B cell (primary cell): ENCODE data around the gene TMEM222. TPM values are rescaled to one million over a fixed set of nuclear protein-coding genes. Genes with fewer than 3 reads are reported as not detected.

ENCODE experiments used
- ATAC-seq: fragments of 200-7000 bp; cut with Tn5 transposase; one replicate; pipeline ENCODE4 v1.10.0; 2021; ENCODE audit warnings: low read depth, mild to moderate bottlenecking, moderate number of reproducible peaks, moderate library complexity
- CTCF ChIA-PET: fragments of 350-600 bp; sonication (Branson Sonifier 250); formaldehyde crosslinking; loops from one replicate; lab custom pipeline; 2021; ENCODE audit warnings: antibody characterized with exemption, inconsistent platforms; lab: Charles Lee
- POLR2A ChIA-PET: fragments of 350-600 bp; sonication (Branson Sonifier 250); formaldehyde crosslinking; loops from one replicate; lab custom pipeline; 2021; ENCODE audit warnings: antibody characterized with exemption; lab: Charles Lee
- DNase-seq: peaks from one replicate; pipeline ENCODE4 v3.0.0; 2013
- H2AFZ ChIP-seq: 2 replicates; pipeline ENCODE4 v1.6.1; 2012; ENCODE audit warnings: mild to moderate bottlenecking, low read depth, low read length; ENCODE audit not compliant: insufficient read depth, poor library complexity, severe bottlenecking
- H3K27ac ChIP-seq, 2 donors: 1 replicate in 1 of 2; 2 replicates in 1 of 2; pipeline ENCODE4 v1.5.1; 2012 to 2013; ENCODE audit warnings: low read length in 2 of 2, mild to moderate bottlenecking in 2 of 2, moderate library complexity in 1 of 2
- H3K27me3 ChIP-seq, 4 experiments: fragments of 200-600 bp in 1 of 4; sonication (generic) in 1 of 4; replicated peaks in 1 of 4; 1 replicate in 2 of 4; 2 replicates in 2 of 4; pipeline versions ENCODE4 v1.6.1 to v1.7.0; 2013 to 2016; ENCODE audit warnings: low read length in 3 of 4, mild to moderate bottlenecking in 2 of 4, mixed read lengths in 1 of 4, moderate library complexity in 1 of 4; ENCODE audit not compliant: insufficient read depth in 4 of 4, control insufficient read depth in 3 of 4; ENCODE audit errors: control extremely low read depth in 1 of 4
- H3K36me3 ChIP-seq, 2 experiments: replicated peaks in 1 of 2; 1 replicate in 1 of 2; 2 replicates in 1 of 2; pipeline versions ENCODE4 v1.6.1 to v1.7.1; 2013; ENCODE audit warnings: low read length in 1 of 2; ENCODE audit not compliant: insufficient read depth in 2 of 2, control insufficient read depth in 1 of 2; ENCODE audit errors: control extremely low read depth in 1 of 2, extremely low read depth in 1 of 2
- H3K4me1 ChIP-seq, 2 donors: fragments of 200-600 bp in 1 of 2; sonication (generic) in 1 of 2; 1 replicate in 1 of 2; 2 replicates in 1 of 2; pipeline versions ENCODE4 v1.5.1 to v1.6.1; 2013 to 2017; ENCODE audit warnings: low read length in 2 of 2; ENCODE audit not compliant: control insufficient read depth in 2 of 2, insufficient read depth in 2 of 2
- H3K4me2 ChIP-seq: replicated peaks from 2 replicates; pipeline ENCODE3; 2012; ENCODE audit warnings: mild to moderate bottlenecking, low read depth, low read length; ENCODE audit not compliant: poor library complexity, severe bottlenecking
- H3K4me3 ChIP-seq, 5 experiments: fragments of 200-600 bp in 1 of 5; sonication (generic) in 1 of 5; 1 replicate in 3 of 5; 2 replicates in 2 of 5; pipeline versions ENCODE4 v1.5.1 to v1.7.0; 2011 to 2016; ENCODE audit warnings: low read length in 4 of 5, mild to moderate bottlenecking in 4 of 5, low read depth in 2 of 5, control low read depth in 1 of 5, moderate library complexity in 1 of 5; ENCODE audit not compliant: insufficient read depth in 1 of 5; ENCODE audit errors: control extremely low read depth in 1 of 5, extremely low read depth in 1 of 5
- H3K79me2 ChIP-seq: fragments of 200-600 bp; sonication (generic); one replicate; pipeline ENCODE4 v1.6.0; 2016; ENCODE audit warnings: low read length; ENCODE audit not compliant: control insufficient read depth, insufficient read depth
- H3K9ac ChIP-seq: fragments of 200-600 bp; sonication (generic); 2 replicates; pipeline ENCODE4 v1.6.1; 2017; ENCODE audit warnings: mild to moderate bottlenecking, low read length, moderate library complexity
- H3K9me3 ChIP-seq, 3 donors: one replicate each; pipeline versions ENCODE4 v1.6.1 to v1.7.1; 2013; ENCODE audit warnings: low read length in 2 of 3; ENCODE audit not compliant: control insufficient read depth in 2 of 3, insufficient read depth in 1 of 3; ENCODE audit errors: control extremely low read depth in 1 of 3
- H4K20me1 ChIP-seq: 2 replicates; pipeline ENCODE4 v1.6.0; 2012; ENCODE audit warnings: mild to moderate bottlenecking, low read length; ENCODE audit not compliant: insufficient read depth, control insufficient read depth, poor library complexity, severe bottlenecking
- H3K27ac Mint-ChIP-seq: one replicate; pipeline ENCODE4 v1.8.0; 2021; ENCODE audit warnings: mixed read lengths
- H3K27me3 Mint-ChIP-seq: one replicate; pipeline ENCODE4 v1.8.0; 2021; ENCODE audit warnings: mixed read lengths
- H3K4me1 Mint-ChIP-seq: one replicate; pipeline ENCODE4 v1.8.0; 2021; ENCODE audit warnings: mixed read lengths
- H3K4me3 Mint-ChIP-seq: one replicate; pipeline ENCODE4 v1.8.0; 2021; ENCODE audit warnings: mixed read lengths
- H3K9me3 Mint-ChIP-seq: one replicate; pipeline ENCODE4 v1.8.0; 2022; ENCODE audit warnings: mixed read lengths; ENCODE audit not compliant: insufficient read depth
- EZH2 ChIP-seq: IDR thresholded peaks from 2 replicates; pipeline ENCODE4 v1.6.1; 2012; ENCODE audit warnings: borderline replicate concordance, low read depth, mild to moderate bottlenecking, moderate library complexity, low read length; ENCODE audit not compliant: insufficient read depth, poor library complexity, severe bottlenecking
- WGBS: methylation state at CpG from one replicate; pipeline ENCODE4 v1.1.5; 2013; ENCODE audit warnings: missing lambda C conversion rate; ENCODE audit not compliant: insufficient coverage; 5-methylcytosine and 5-hydroxymethylcytosine counted together
- intact Hi-C: fragments of 100-400 bp; cut with micrococcal nuclease; formaldehyde crosslinking; loops from one replicate; pipeline ENCODE4 v1.10.0; 2022
- polyA minus RNA-seq: library from RNA; depleted of rRNA, polyadenylated mRNA; stranded (reverse); fragments of >200 nt; gene quantifications from 2 replicates; pipeline ENCODE4 v1.2.3, GENCODE V29; 2012
- polyA plus RNA-seq: library from polyadenylated mRNA; depleted of rRNA; stranded (reverse); fragments of >200 nt; gene quantifications from 2 replicates; pipeline ENCODE4 v1.2.3, GENCODE V29; 2012
- total RNA-seq, 2 donors: library from RNA; stranded (reverse); fragments of 120-200 nt in 1 of 2; gene quantifications; 1 replicate in 1 of 2; 2 replicates in 1 of 2; pipeline versions ENCODE4 v1.2.3 to v1.2.4, GENCODE V29; 2013 to 2022
- TF ChIP-seq, protein P1 (sequence below): fragments of 200-600 bp; IDR thresholded peaks from one replicate; pipeline ENCODE4 v1.8.0; 2022; ENCODE audit warnings: antibody characterized with exemption, mild to moderate bottlenecking

The TMEM222 gene, protein sequence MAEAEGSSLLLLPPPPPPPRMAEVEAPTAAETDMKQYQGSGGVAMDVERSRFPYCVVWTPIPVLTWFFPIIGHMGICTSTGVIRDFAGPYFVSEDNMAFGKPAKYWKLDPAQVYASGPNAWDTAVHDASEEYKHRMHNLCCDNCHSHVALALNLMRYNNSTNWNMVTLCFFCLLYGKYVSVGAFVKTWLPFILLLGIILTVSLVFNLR
- 44.2 and 48.7 TPM in 2 replicates for total RNA-seq
- 24.9 TPM for total RNA-seq (2013)
- 55.5 and 80.9 TPM in 2 replicates for polyA plus RNA-seq
- 30.6 and 30.9 TPM in 2 replicates for polyA minus RNA-seq

GRCh38 chr1:27321813-27322568, at the start of gene TMEM222:
TMEM222 (plus strand) TSS chr1:27322163; CDS start chr1:27322198, 35 bp downstream.
- Histone ChIP-seq H3K27ac (peak within 1 kb of the TSS; percentile 94), H3K27me3 (no peaks in the 10 kb centered on the region), H4K20me1 (peaks cover 13% of the 10 kb centered on the region), H3K36me3 (peaks cover 0 to 17% of the 10 kb centered on the region in 2 experiments), H2AFZ (peak within 1 kb of the TSS; percentile 96), H3K4me3 (peak within 1 kb of the TSS; percentile 80 to 100 (median 98)), H3K4me1 (peaks cover 17 to 25% of the 10 kb centered on the region in 2 donors), H3K9ac (peak within 1 kb of the TSS; percentile 99), H3K79me2 (peaks cover 58% of the 10 kb centered on the region), H3K9me3 (no peaks in the 10 kb centered on the region), H3K4me2 (peak within 1 kb of the TSS; percentile 98)
- WGBS: under 1% methylated on average over 67 of the region's 67 CpGs
- peaks cover 51% of the 10 kb centered on the region for H3K4me1 Mint-ChIP-seq
- ATAC-seq: peak; percentile 96
- ChIA-PET CTCF (interaction anchor here (0.6 to 3.4 kb wide), 8 partner anchors 11 to 75 kb away, joined by 3 to 27 read pairs (median 6); partner anchors contain the start of gene SYTL1), POLR2A (interaction anchor here (0.6 to 1.0 kb wide), 4 partner anchors 36 to 341 kb away, joined by 3 to 7 read pairs (median 4); no protein-coding TSS in a partner anchor)
- H3K27me3 Mint-ChIP-seq: peaks cover 12% of the 10 kb centered on the region
- no peaks in the 10 kb centered on the region for H3K9me3 Mint-ChIP-seq
- TF ChIP-seq EZH2: no peak
- TF ChIP-seq, protein P1, sequence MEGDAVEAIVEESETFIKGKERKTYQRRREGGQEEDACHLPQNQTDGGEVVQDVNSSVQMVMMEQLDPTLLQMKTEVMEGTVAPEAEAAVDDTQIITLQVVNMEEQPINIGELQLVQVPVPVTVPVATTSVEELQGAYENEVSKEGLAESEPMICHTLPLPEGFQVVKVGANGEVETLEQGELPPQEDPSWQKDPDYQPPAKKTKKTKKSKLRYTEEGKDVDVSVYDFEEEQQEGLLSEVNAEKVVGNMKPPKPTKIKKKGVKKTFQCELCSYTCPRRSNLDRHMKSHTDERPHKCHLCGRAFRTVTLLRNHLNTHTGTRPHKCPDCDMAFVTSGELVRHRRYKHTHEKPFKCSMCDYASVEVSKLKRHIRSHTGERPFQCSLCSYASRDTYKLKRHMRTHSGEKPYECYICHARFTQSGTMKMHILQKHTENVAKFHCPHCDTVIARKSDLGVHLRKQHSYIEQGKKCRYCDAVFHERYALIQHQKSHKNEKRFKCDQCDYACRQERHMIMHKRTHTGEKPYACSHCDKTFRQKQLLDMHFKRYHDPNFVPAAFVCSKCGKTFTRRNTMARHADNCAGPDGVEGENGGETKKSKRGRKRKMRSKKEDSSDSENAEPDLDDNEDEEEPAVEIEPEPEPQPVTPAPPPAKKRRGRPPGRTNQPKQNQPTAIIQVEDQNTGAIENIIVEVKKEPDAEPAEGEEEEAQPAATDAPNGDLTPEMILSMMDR: no peak
- peak within 1 kb of the TSS; percentile 98 for H3K4me3 Mint-ChIP-seq
- peak; percentile 98 for DNase-seq
- peak within 1 kb of the TSS; percentile 97 for H3K27ac Mint-ChIP-seq
- intact Hi-C loops: loop anchor here (1.0 to 5.0 kb wide), 7 partner anchors 19 to 403 kb away; partner anchors contain the start of genes AHDC1, FAM76A, MAP3K6 and SLC9A1
